Colonic mucosa (tissue), 4 donors: ENCODE results near the gene MGST3. TPM values are rescaled to one million over a fixed set of nuclear protein-coding genes. Genes with fewer than 3 reads are reported as not detected.
"Not testable (repeated sequence)": the region's sequence is repeated elsewhere in the genome, so short reads cannot be mapped to it uniquely, and the experiment has no call there.

Experiments
- DNase-seq: peaks from one replicate; pipeline ENCODE4 v3.0.0-alpha.2; 2020
- H3K27ac ChIP-seq: fragments of 200-600 bp; one replicate; pipeline ENCODE4 v1.8.0; 2021
- H3K27me3 ChIP-seq: fragments of 200-600 bp; one replicate; pipeline ENCODE4 v1.8.0; 2021
- H3K36me3 ChIP-seq: fragments of 200-600 bp; one replicate; pipeline ENCODE4 v1.8.0; 2021
- H3K4me1 ChIP-seq: fragments of 200-600 bp; one replicate; pipeline ENCODE4 v1.8.0; 2021; ENCODE audit warnings: mild to moderate bottlenecking
- H3K4me3 ChIP-seq: fragments of 200-600 bp; one replicate; pipeline ENCODE4 v1.8.0; 2021
- H3K9ac ChIP-seq, 2 donors: one replicate each; pipeline ENCODE4 v1.7.0; 2013; ENCODE audit warnings: control low read depth in 2 of 2, low read depth in 2 of 2, low read length in 2 of 2
- H3K9me3 ChIP-seq: fragments of 200-600 bp; one replicate; pipeline ENCODE4 v1.8.0; 2021
- CTCF ChIP-seq: fragments of 200-600 bp; IDR thresholded peaks from one replicate; pipeline ENCODE4 v1.8.0; 2022; ENCODE audit warnings: antibody characterized with exemption, mild to moderate bottlenecking
- intact Hi-C: fragments of 100-400 bp; cut with DNase I; formaldehyde crosslinking; loops from one replicate; pipeline ENCODE4 v1.14.1; 2022
- total RNA-seq, 2 donors: library from RNA; stranded (reverse); fragmentation: NEBNext Ultra II Directional in 1 of 2; extraction: Animal tissue kit (Norgen Biotek cat#: 25700) in 1 of 2; gene quantifications; one replicate each; pipeline ENCODE4 v1.2.1, GENCODE V29; 2021
- donor health status: healthy.
- donor health status: DM: no; HTN: no; CAD: no.
- donor health status: DM: no; HTN: no; CAD: no.

Gene MGST3
- total RNA-seq, 2 donors from 2014 or later = 338 to 410 TPM

- H3K9ac ChIP-seq = no peak overlapping the region
- H3K36me3 ChIP-seq = no peaks in the 10 kb centered on the region
- H3K4me1 ChIP-seq = peaks cover 5% of the 10 kb centered on the region
- no peaks in the 10 kb centered on the region for H3K9me3 ChIP-seq
- H3K27me3 ChIP-seq = no peaks in the 10 kb centered on the region
- H3K27ac ChIP-seq = no peak overlapping the region
- no peak for DNase-seq
- intact Hi-C loops = no loop called here
- TF ChIP-seq CTCF = no peak
- H3K4me3 ChIP-seq = no peak overlapping the region
Measured at GRCh38 chr1:165605246-165605645, 25.8 kb upstream of the MGST3 start.

DNA sequence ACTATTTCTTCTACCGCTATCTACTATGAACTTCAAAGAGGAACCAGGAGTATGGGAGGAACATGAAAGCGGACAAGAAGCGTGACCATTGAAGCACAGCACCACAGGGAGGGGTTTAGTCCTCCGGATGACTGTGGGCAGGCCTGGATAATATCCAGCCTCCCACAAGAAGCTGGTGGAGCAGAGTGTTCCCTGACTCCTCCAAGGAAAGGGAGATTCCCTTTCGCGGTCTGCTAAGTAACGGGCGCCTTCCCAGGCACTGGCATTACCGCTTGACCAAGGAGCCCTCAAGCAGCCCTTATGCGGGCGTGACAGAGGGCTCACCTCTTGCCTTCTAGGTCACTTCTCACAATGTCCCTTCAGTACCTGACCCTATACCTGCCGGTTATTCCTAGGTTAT lies 24.4 kb upstream of the MGST3 start:
- H3K4me3 ChIP-seq, H3K27me3 ChIP-seq, H3K36me3 ChIP-seq, H3K9me3 ChIP-seq, H3K9ac ChIP-seq, H3K27ac ChIP-seq, DNase-seq, H3K4me1 ChIP-seq, intact Hi-C loops: not testable (repeated sequence)

GRCh38 chr1:165610866-165611265 lies 20.2 kb upstream of the MGST3 start:
- no peak overlapping the region for H3K4me3 ChIP-seq
- no peaks in the 10 kb centered on the region for H3K4me1 ChIP-seq
- no peak for DNase-seq
- H3K27ac ChIP-seq = no peak overlapping the region
- no peak overlapping the region for H3K9ac ChIP-seq
- TF ChIP-seq CTCF = no peak
- no peaks in the 10 kb centered on the region for H3K9me3 ChIP-seq
- H3K27me3 ChIP-seq = no peaks in the 10 kb centered on the region
- intact Hi-C loops = no loop called here
- H3K36me3 ChIP-seq = no peaks in the 10 kb centered on the region

DNA sequence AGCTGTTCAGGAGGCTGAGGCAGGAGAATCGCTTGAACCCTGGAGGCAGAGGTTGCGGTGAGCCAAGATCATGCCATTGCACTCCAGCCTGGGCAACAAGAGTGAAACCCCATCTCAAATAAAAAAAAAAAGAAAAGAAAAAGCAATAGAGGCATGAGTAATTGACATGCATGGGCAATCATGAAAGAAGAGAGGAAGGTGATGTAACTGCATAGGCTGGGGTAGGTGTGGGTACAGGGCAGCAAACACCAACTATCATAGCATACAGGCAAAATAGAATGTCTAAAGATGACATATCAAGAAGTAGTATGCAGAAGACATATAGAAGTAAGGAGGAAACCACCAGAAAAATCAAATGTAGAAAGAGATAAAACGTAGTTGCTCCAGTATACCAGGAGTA lies 19.0 kb upstream of the MGST3 start:
- H3K4me3 ChIP-seq = no peak overlapping the region

DNA sequence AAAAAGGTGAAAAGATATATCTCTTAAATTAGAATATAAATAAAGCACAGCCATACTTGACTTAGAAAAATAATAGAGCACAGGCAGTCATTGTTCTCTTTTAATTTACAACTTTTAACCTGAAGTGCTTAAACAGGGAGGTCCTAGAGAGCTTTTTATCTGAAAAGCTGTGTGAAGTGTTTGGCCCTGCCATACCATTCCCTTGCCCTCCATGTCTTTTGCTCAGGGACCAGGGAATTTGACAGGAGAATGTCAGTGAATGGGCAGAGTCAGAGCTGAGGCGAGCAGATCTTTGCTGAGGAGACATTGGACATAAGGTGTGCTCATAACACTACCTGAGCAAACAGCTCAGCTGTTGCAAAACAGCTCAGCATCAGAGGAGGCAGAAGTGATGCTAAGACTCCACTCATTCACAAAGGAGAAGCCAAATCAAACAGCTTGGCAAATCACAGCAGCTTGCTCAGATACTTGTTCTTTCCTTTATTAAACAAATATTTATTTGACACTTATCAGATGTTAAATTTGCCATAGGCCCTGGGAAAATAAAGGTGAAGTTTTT lies 14.9 kb upstream of the MGST3 start:
- H3K36me3 ChIP-seq = no peaks in the 10 kb centered on the region
- no peak overlapping the region for H3K9ac ChIP-seq
- H3K4me1 ChIP-seq = no peaks in the 10 kb centered on the region
- no peak overlapping the region for H3K4me3 ChIP-seq
- TF ChIP-seq CTCF = no peak
- DNase-seq = no peak
- no peaks in the 10 kb centered on the region for H3K27me3 ChIP-seq
- no peak overlapping the region for H3K27ac ChIP-seq
- H3K9me3 ChIP-seq = no peaks in the 10 kb centered on the region
- intact Hi-C loops = no loop called here

More for the DNA sequence above, 19.0 kb upstream of the MGST3 start:
- no peak for TF ChIP-seq CTCF
- no peak overlapping the region for H3K27ac ChIP-seq
- no peaks in the 10 kb centered on the region for H3K27me3 ChIP-seq
- no peaks in the 10 kb centered on the region for H3K4me1 ChIP-seq
- intact Hi-C loops = no loop called here
- H3K36me3 ChIP-seq = no peaks in the 10 kb centered on the region
- H3K9ac ChIP-seq = no peak overlapping the region
- no peak for DNase-seq
- no peaks in the 10 kb centered on the region for H3K9me3 ChIP-seq

DNA sequence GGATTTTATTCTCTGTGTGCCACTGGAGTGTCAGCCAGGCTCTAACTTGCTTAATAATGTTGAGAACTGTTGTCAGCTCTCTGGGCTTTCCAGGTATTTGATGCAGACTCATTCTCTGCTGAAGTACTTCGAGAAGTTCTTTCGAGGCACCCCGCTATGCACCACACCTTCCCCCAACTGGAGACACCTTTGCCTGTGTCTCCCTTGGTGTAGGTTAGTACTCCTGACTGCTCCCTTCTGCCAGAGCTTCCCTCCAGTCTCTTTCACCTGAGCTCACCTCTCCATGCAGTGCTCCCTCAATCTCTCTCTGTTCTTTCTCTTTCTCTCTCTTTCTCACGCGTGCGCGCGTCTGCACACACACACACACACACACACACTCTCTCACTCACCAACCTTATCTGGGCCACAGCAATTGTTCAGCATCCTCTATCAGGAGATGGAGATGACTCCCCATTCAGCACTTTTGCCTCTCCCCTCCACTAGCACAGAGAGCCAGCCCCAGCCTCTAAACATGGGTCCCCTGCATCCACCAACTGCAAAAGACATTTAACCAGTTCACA lies 14.0 kb upstream of the MGST3 start:
- H3K27ac ChIP-seq = no peak overlapping the region
- intact Hi-C loops = no loop called here
- H3K4me3 ChIP-seq = no peak overlapping the region
- TF ChIP-seq CTCF = no peak
- no peak for DNase-seq
- H3K9ac ChIP-seq = no peak overlapping the region
- H3K9me3 ChIP-seq = no peaks in the 10 kb centered on the region
- no peaks in the 10 kb centered on the region for H3K27me3 ChIP-seq
- no peaks in the 10 kb centered on the region for H3K36me3 ChIP-seq
- H3K4me1 ChIP-seq = no peaks in the 10 kb centered on the region
